ENCODE results near the gene RALBP1. TPM values are rescaled to one million over a fixed set of nuclear protein-coding genes. Genes with fewer than 3 reads are reported as not detected.

Gene RALBP1
- polyA plus RNA-seq, 1 donor (not counting 4 experiments of a cell fraction or from before 2014, with no cell fraction given): 47.6 TPM

DNA sequence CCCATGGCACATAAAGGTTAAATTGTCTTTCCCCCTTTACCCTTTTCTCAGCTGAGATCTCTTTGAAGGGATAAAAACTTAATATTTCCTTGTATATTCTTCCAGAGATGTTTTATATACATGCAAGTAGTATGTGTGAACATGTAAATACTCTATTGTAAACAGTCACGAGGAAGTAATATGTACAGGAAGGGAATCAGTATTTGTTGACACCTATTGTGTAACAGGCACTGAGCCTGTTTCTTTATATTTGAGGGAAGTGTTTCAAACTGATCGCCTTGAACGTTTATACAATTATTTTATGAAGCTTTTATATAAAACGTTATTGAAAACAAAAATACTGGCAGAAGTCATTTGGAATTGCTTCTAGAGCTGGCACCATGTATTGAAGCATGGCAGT, 13.2 kb downstream of the RALBP1 start:
- Histone ChIP-seq H3K4me3 (ENCODE audit: control insufficient read depth in 2 of 3, extremely low read depth in 1 of 3, insufficient read depth in 2 of 3, low read depth in 1 of 3, low read length in 3 of 3) (no peak overlapping the region), H2AFZ (ENCODE audit: control insufficient read depth, low read length) (no peak overlapping the region), H3K79me2 (ENCODE audit: control insufficient read depth, insufficient read depth, low read length) (peaks cover 78% of the 10 kb centered on the region), H3K27ac (ENCODE audit: control insufficient read depth, insufficient read depth, low read length) (no peak overlapping the region), H3K27me3 (ENCODE audit: control insufficient read depth, extremely low read depth, insufficient read depth, low read length) (no peaks in the 10 kb centered on the region), H4K20me1 (ENCODE audit: control insufficient read depth, extremely low read depth, insufficient read depth, low read length) (no peaks in the 10 kb centered on the region), H3K9me3 (ENCODE audit: control insufficient read depth, low read depth, low read length) (no peaks in the 10 kb centered on the region), H3K4me1 (ENCODE audit: control insufficient read depth, extremely low read depth, insufficient read depth, low read length) (no peaks in the 10 kb centered on the region), H3K9ac (ENCODE audit: control insufficient read depth, extremely low read depth, insufficient read depth, low read length) (no peak overlapping the region), H3K9me1 (ENCODE audit: control insufficient read depth, extremely low read depth, insufficient read depth, low read length) (no peaks in the 10 kb centered on the region), H3K4me2 (ENCODE audit: control insufficient read depth, extremely low read depth, insufficient read depth, low read depth, low read length) (no peak overlapping the region), H3K36me3 (ENCODE audit: control insufficient read depth in 2 of 2, extremely low read depth in 1 of 2, insufficient read depth in 2 of 2, low read length in 2 of 2) (peaks cover 0 to 5% of the 10 kb centered on the region in 2 experiments)
- no peak for TF ChIP-seq EZH2 (IDR thresholded peaks at IDR 0.05; ENCODE audit: low read length)
- TF ChIP-seq CTCF (optimal IDR thresholded peaks at IDR 0.05 in 1 of 3, IDR thresholded peaks at IDR 0.05 in 1 of 3, conservative IDR thresholded peaks at IDR 0.05 in 1 of 3; ENCODE audit: extremely low read depth in 1 of 3, insufficient read depth in 2 of 3, low read length in 3 of 3): no peak
- DNase-seq (ENCODE audit: low read depth, low spot score): no peak
- FAIRE-seq: no peak
- dilution Hi-C loops (cut with MboI; ENCODE audit: extremely low pct_ligation_motif_present, low sequenced_read_pairs): no loop called here

DNA sequence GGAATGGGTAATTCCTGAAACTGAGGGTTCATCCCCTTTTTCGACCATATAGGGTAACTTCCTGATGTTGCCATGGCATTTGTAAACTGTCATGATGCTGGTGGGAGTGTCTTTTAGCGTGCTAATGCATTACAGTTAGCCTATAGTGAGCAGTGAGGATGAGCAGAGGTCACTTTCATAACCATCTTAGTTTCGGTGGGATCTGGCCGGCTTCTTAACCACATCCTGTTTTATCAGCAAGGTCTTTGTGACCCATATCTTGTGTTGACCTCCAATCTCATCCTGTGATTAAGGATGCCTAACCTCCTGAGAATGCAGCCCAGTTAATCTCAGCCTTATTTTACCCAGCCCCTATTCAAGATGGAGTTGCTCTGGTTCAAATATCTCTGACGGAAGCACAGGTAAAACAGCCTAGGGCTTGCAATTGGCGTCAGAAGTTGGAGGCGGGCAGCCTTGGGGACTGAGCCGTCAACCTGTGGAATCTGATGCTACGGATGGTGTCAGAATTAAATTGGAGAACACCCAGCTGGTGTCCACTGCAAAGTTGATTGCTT, 19.5 kb downstream of the RALBP1 start:
- Histone ChIP-seq H2AFZ (ENCODE audit: control insufficient read depth, low read length) (no peak overlapping the region), H3K36me3 (ENCODE audit: control insufficient read depth in 2 of 2, extremely low read depth in 1 of 2, insufficient read depth in 2 of 2, low read length in 2 of 2) (peaks cover 0 to 5% of the 10 kb centered on the region in 2 experiments), H3K4me3 (ENCODE audit: control insufficient read depth in 2 of 3, extremely low read depth in 1 of 3, insufficient read depth in 2 of 3, low read depth in 1 of 3, low read length in 3 of 3) (no peak overlapping the region), H3K4me2 (ENCODE audit: control insufficient read depth, extremely low read depth, insufficient read depth, low read depth, low read length) (no peak overlapping the region), H3K27ac (ENCODE audit: control insufficient read depth, insufficient read depth, low read length) (no peak overlapping the region), H3K9me1 (ENCODE audit: control insufficient read depth, extremely low read depth, insufficient read depth, low read length) (no peaks in the 10 kb centered on the region), H3K9me3 (ENCODE audit: control insufficient read depth, low read depth, low read length) (no peaks in the 10 kb centered on the region), H3K4me1 (ENCODE audit: control insufficient read depth, extremely low read depth, insufficient read depth, low read length) (peaks cover 13% of the 10 kb centered on the region), H4K20me1 (ENCODE audit: control insufficient read depth, extremely low read depth, insufficient read depth, low read length) (no peaks in the 10 kb centered on the region), H3K27me3 (ENCODE audit: control insufficient read depth, extremely low read depth, insufficient read depth, low read length) (no peaks in the 10 kb centered on the region), H3K79me2 (ENCODE audit: control insufficient read depth, insufficient read depth, low read length) (peaks cover 63% of the 10 kb centered on the region), H3K9ac (ENCODE audit: control insufficient read depth, extremely low read depth, insufficient read depth, low read length) (no peak overlapping the region)
- dilution Hi-C loops (cut with MboI; ENCODE audit: extremely low pct_ligation_motif_present, low sequenced_read_pairs): no loop called here
- no peak for DNase-seq (ENCODE audit: low read depth, low spot score)
- TF ChIP-seq CTCF (optimal IDR thresholded peaks at IDR 0.05 in 1 of 3, IDR thresholded peaks at IDR 0.05 in 1 of 3, conservative IDR thresholded peaks at IDR 0.05 in 1 of 3; ENCODE audit: extremely low read depth in 1 of 3, insufficient read depth in 2 of 3, low read length in 3 of 3) (no peak), EZH2 (IDR thresholded peaks at IDR 0.05; ENCODE audit: low read length) (no peak)
- FAIRE-seq: no peak
